ENCODE results near the gene ZBTB38.

- TF ChIP-seq CTCF (IDR thresholded peaks at IDR 0.05) (no peak), POLR2A (IDR thresholded peaks at IDR 0.05) (no peak)
Observed at GRCh38 chr3:141413391-141413790, 45.1 kb downstream of the ZBTB38 start.
